ENCODE results near the gene EXOC3.

DNA sequence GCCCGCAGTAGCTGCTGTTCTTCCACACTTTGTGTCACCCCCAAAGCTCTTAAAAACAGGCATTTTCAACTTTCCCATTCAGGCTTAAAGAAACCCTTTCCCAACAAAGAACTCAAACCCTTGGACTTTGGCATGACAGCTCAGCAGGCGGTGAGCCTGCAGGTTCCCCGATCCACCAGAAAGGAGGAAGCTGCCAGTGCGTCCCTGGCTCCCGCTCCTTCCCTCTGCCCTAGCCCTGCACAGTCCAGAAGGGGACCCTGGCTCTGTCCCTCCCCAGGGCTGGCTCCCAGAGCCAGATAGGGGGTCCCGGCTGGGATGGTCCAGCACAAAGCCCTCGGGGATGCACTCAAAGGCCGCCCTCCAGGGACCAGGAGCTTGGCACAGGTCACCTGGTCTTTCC, 71.7 kb downstream of the EXOC3 start:
- TF ChIP-seq RAD21 (IDR thresholded peaks at IDR 0.05; ENCODE audit: low read depth) (no peak), ATF3 (IDR thresholded peaks at IDR 0.05) (no peak), SIN3A (IDR thresholded peaks at IDR 0.05; ENCODE audit: low read depth) (no peak), POLR2AphosphoS5 (IDR thresholded peaks at IDR 0.05; ENCODE audit: low read depth, low read length) (no peak)
- TF ChIP-seq, protein P1, sequence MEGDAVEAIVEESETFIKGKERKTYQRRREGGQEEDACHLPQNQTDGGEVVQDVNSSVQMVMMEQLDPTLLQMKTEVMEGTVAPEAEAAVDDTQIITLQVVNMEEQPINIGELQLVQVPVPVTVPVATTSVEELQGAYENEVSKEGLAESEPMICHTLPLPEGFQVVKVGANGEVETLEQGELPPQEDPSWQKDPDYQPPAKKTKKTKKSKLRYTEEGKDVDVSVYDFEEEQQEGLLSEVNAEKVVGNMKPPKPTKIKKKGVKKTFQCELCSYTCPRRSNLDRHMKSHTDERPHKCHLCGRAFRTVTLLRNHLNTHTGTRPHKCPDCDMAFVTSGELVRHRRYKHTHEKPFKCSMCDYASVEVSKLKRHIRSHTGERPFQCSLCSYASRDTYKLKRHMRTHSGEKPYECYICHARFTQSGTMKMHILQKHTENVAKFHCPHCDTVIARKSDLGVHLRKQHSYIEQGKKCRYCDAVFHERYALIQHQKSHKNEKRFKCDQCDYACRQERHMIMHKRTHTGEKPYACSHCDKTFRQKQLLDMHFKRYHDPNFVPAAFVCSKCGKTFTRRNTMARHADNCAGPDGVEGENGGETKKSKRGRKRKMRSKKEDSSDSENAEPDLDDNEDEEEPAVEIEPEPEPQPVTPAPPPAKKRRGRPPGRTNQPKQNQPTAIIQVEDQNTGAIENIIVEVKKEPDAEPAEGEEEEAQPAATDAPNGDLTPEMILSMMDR (IDR thresholded peaks at IDR 0.05 in 2 of 3, conservative IDR thresholded peaks at IDR 0.05 in 1 of 3; ENCODE audit: borderline replicate concordance in 1 of 3, insufficient read depth in 1 of 3, low read depth in 2 of 3, low read length in 2 of 3) = no peak
